CD4-positive, alpha-beta T cell treated with Interleukin-2 at 100 ng/mL for 4 hours (primary cell): Measurements from ENCODE around the gene POU2F2.

Experiments
- DNase-seq: peaks from one replicate; pipeline ENCODE4 v3.0.0-alpha.2; 2020; ENCODE audit warnings: low spot score

POU2F2 gene

DNA sequence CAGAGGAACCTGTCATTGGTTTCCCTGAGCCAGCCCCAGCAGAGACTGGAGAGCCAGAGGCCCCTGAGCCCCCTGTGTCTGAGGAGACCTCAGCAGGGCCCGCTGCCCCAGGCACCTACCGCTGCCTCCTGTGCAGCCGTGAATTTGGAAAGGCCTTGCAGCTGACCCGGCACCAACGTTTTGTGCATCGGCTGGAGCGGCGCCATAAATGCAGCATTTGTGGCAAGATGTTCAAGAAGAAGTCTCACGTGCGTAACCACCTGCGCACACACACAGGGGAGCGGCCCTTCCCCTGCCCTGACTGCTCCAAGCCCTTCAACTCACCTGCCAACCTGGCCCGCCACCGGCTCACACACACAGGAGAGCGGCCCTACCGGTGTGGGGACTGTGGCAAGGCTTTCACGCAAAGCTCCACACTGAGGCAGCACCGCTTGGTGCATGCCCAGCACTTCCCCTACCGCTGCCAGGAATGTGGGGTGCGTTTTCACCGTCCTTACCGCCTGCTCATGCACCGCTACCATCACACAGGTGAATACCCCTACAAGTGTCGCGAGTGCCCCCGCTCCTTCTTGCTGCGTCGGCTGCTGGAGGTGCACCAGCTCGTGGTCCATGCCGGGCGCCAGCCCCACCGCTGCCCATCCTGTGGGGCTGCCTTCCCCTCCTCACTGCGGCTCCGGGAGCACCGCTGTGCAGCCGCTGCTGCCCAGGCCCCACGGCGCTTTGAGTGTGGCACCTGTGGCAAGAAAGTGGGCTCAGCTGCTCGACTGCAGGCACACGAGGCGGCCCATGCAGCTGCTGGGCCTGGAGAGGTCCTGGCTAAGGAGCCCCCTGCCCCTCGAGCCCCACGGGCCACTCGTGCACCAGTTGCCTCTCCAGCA is 52.1 kb downstream of the POU2F2 start:
- DNase-seq: no peak

- no peak for DNase-seq
These were observed 53.0 kb downstream of the POU2F2 start for GRCh38 chr19:42079276-42079669.

- DNase-seq: no peak
These were observed 53.5 kb downstream of the POU2F2 start for GRCh38 chr19:42078538-42079275.

DNA sequence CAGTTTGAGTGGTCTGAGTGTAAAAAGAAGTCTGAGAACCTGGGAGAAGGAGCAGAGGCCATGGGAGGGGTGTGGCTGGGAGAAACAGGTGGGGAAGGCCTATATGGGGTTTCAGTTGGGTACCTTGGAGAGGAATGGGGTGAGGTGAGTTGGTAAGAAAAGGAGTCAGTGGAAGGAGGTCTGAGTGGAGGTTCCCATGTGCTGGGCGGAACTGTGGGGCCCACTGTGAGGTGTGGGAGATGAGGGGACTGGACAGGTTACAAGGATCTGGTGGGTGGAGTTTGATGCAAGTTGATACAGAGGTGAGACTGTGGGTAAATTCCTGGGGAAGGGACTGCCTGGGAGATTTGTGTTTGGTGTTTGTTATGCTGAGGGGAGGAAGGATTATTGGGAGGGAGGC is 54.2 kb downstream of the POU2F2 start:
- DNase-seq: no peak

- DNase-seq: peak; percentile 30
These were observed 55.8 kb downstream of the POU2F2 start for GRCh38 chr19:42076380-42076944.

GRCh38 chr19:42075616-42076379 is 56.4 kb downstream of the POU2F2 start, which contains the start of gene ZNF574:
TSS of gene ZNF574 (plus strand) at chr19:42076166. CDS start at chr19:42078607, 2,441 bp downstream.
- DNase-seq: peak; percentile 99

DNA sequence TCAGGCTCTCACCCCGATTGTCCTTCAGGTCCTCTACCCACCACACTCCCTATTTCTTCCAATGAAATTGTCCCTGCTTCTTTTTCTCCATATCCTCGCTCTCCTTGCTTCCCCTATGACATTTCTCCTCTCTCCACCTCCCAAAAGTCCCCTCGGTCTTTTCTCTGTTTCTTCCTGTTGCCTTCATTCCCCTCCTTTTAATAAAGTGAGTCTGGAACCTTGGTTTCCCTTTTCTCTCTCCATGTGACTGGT is 57.0 kb downstream of the POU2F2 start:
- no peak for DNase-seq

DNA sequence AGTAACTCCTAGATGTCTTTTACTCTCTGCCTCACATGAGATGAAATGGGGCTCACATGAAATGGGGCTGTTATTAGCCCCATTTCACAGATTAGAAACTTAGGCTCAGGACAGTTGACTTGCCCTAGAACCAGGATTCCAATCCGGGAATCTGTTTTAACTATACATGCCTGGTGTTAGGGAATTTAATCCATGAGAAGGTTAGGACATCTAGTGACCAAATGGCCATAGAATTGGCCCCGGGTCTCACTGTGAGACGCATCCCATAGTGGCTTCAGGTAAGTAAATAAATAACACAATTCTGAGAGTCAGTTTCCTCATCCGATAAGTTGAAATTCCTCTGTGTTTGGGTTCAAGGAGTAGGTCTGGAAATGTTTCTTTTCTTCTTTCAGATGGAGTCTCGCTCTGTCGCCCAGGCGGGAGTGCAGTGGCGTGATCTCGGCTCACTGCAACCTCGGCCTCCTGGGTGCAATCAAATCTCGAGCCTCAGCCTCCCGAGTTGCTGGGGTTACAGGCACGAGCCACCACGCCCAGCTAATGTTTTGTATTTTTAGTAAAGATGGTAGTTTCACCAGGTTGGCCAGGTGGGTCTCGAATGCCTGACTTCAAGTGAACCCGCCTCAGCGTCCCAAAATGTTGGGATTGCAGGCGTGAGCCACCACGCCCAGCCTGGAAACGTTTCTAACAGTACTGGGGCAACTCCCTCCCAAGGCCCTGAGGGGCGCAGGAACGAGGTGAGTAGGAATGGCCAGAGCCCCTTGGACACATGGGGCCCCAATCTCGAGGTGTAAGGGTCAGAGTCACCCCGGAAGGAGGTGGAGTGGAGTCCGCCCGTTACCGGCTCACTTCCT is 57.5 kb downstream of the POU2F2 start:
- no peak for DNase-seq

DNA sequence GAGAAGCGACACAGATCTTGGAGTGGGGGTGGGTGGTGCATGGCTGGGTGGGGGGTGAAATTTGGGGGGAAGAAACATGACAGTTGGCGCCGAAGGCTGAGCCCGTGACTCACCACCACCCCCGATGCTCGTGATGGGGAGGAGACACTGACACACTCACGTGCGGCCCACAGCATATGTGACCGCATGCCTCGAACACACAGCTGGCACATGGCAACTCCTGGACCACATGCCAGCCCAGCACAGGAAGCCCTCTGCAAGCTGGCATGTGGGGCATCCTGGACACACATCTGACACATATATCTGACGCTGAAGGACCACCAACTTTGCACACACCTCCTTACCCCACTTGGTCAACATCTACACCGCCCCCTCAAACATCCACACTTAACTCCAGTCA is 61.0 kb downstream of the POU2F2 start:
- DNase-seq: no peak

DNA sequence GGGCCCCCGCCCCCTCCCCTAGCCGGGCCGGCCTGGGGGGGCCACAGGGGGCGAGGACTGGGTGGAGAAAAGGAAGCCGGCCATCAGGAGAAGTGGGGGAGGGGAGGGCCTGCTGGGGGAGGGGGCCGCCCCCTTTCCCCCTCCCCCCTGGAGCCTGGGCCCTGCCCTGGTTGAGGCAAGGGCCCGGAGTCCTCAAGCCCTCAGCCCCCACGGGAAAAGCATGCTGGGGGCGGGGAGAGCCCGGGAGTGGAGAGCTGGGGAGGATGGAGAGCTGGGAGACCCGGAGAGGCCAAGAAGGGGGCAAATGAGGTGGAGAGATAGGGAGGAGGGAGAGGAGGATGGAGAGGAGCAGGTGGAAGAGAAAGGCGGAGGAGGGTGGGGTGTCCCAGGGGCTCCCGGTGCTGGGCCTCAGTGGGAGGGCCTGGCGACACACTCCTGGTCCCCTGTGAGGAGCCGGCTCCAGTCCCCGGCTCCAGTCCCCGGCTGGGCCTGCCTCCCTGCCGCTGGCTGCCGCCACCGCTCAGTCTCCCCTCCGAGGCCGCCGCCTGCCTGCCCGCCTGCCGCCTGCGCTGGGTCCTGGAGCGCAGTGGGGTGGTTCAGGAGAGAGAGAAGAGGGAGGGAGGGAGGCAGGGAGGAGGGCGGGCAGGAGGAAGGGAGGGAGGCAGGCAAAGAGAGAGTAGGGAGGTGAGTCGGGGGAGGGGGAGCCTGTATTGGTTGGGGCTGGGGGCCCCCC is 62.5 kb downstream of the POU2F2 start, which contains the start of gene GRIK5:
Gene GRIK5 (minus strand): TSS at position 588 of the 733 bp plus-strand sequence. CDS start 4,436 bp downstream, outside the sequence.
- DNase-seq: no peak

GRCh38 chr19:42068756-42069571 is 63.3 kb downstream of the POU2F2 start:
- DNase-seq: no peak

GRCh38 chr19:42068361-42068755 is 63.9 kb downstream of the POU2F2 start:
- no peak for DNase-seq

- DNase-seq: no peak
These were observed 64.8 kb downstream of the POU2F2 start for GRCh38 chr19:42067315-42067888.

GRCh38 chr19:42066075-42066754 is 66.0 kb downstream of the POU2F2 start:
- no peak for DNase-seq

DNA sequence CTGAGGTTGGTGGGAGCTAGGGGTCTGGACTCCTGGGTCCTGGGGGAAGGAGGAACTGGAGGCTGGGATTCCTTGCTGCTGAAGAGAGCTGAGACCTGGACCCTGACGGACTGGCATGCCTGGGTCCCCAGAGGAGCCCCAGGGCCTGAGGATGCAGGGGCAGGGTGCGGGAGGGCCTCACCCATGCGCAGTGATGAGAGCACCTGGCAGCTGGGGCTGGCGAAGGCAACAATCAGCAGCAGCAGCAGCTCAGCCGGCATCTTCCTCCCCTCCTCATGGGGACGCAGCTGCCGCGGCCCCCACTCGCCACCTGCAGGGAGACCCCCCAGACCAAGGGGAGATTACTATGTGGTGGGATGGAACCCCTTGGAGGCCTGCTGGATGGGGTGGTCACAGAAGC is 66.7 kb downstream of the POU2F2 start:
- DNase-seq: no peak

DNA sequence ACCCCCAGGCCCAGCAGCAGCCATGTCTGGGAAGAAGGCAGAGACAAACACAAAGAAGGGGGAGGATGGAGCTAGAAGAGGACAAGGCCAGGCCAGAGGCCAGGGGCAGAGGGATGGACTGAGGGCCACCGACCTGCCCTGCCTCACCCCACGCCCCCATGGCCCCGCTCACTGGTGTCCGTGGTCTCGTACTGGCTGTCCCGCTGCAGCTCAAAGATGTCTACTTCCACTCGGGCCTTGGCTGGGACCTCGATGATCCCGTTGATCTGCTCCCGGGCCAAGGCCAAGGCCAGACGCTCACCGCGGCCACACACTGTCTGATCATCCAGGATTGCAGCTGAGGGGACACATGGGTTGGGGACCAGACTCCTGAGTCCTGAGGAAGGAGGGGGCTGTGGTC is 67.2 kb downstream of the POU2F2 start:
- DNase-seq: no peak

DNA sequence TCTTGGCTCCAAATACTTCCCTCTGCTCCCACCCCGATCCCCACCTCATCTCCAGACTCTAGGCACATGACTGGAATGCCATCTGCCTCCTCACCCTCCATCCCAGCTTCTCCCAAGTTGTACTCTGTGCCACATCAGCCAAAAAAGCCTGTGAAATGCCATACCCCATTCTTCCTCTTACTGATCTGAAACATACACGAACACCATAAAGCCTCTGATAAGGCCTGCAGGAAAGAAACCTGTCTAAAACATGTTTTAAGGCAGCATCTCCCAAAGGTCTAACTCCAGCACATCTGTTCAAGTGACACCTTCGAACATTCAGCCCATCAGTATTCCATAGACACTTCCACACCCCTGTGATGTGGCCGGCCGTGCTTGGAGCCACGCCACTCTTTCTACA is 67.8 kb downstream of the POU2F2 start:
- no peak for DNase-seq

DNA sequence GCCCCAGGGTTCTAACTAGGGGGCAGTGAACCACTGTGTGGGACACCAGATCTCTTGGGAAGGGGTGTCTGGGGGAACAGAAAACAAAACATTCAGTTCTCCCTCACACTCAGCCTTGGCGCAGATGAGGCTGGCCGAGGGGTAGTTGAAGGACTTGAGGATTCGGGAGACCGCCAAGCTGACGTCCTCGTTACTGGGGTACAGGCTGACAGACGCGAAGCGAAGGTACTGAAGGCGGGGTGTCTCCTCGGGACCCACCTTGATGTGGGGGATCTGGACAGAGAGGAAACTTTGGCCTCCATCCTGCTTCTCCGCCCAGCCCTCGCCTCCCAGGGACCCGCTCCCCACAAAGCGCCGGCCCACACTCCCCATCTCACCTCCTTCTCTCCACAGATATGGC is 69.9 kb downstream of the POU2F2 start:
- no peak for DNase-seq

- DNase-seq: no peak
These were observed 72.1 kb downstream of the POU2F2 start for GRCh38 chr19:42060117-42060516.
